PC-3 (cell line): ENCODE data around the gene BDKRB1. TPM values are rescaled to one million over a fixed set of nuclear protein-coding genes. Genes with fewer than 3 reads are reported as not detected.

ENCODE experiments used
- total RNA-seq: library from RNA; depleted of rRNA; stranded (reverse); fragments of >200 nt; gene quantifications from 2 replicates; pipeline ENCODE4 v1.2.3, GENCODE V29; 2014; rRNA removed

BDKRB1 gene
- total RNA-seq, 1 experiment from 2014 or later = 0.69 TPM

Other genes with a start within 250 kb of the BDKRB1 start
- 0.06 TPM in 1 of 2 replicates, not detected in the other for gene C14orf132, start 216.8 kb upstream of the BDKRB1 start, total RNA-seq
- 0.06 and 0.07 TPM in 2 replicates for gene BDKRB2, start 51.4 kb upstream of the BDKRB1 start, total RNA-seq
- 10.9 and 11.6 TPM in 2 replicates for gene ATG2B, start 107.1 kb downstream of the BDKRB1 start, total RNA-seq
- 13.7 and 22.6 TPM in 2 replicates for gene GSKIP, start 107.3 kb downstream of the BDKRB1 start, total RNA-seq
- gene AK7, start 135.9 kb downstream of the BDKRB1 start, total RNA-seq = 0.29 TPM in 1 of 2 replicates, not detected in the other
- gene PAPOLA, start 246.2 kb downstream of the BDKRB1 start, total RNA-seq = 111 and 123 TPM in 2 replicates